HG02798 (cell line): ENCODE measurements around the gene ABHD6.
A peak's percentile ranks its signal among the peaks of the same experiment; 100 is the strongest.
"Not testable (repeated sequence)": the region's sequence is repeated elsewhere in the genome, so short reads cannot be mapped to it uniquely, and the experiment has no call there.

ENCODE experiments used
- ATAC-seq: cut with Tn5 transposase; IDR thresholded peaks from one replicate; pipeline ENCODE4 v1.9.1; 2021; ENCODE audit warnings: mild to moderate bottlenecking; ENCODE audit not compliant: unreplicated experiment, poor library complexity

ABHD6 gene

GRCh38 chr3:58237238-58237940 lies at the start of gene ABHD6:
Gene ABHD6, plus strand, starts transcription at chr3:58237792. Its CDS starts 18,795 bp downstream, at chr3:58256587.
- ATAC-seq = peak; percentile 81

GRCh38 chr3:58188173-58188564 lies 49.4 kb upstream of the ABHD6 start:
- ATAC-seq = no peak

- ATAC-seq = no peak
These were observed 48.6 kb upstream of the ABHD6 start for GRCh38 chr3:58188921-58189451.

GRCh38 chr3:58189691-58190090 lies 47.9 kb upstream of the ABHD6 start:
- no peak for ATAC-seq

GRCh38 chr3:58190291-58190690 lies 47.3 kb upstream of the ABHD6 start:
- ATAC-seq = no peak

- ATAC-seq = no peak
These were observed 46.7 kb upstream of the ABHD6 start for GRCh38 chr3:58190882-58191281.

- no peak for ATAC-seq
These were observed 46.1 kb upstream of the ABHD6 start for GRCh38 chr3:58191361-58191991.

GRCh38 chr3:58192069-58192468 lies 45.5 kb upstream of the ABHD6 start:
- ATAC-seq = no peak

- ATAC-seq = no peak
These were observed 43.7 kb upstream of the ABHD6 start for GRCh38 chr3:58193682-58194407.

GRCh38 chr3:58197588-58197987 lies 40.0 kb upstream of the ABHD6 start:
- no peak for ATAC-seq

GRCh38 chr3:58198362-58198761 lies 39.2 kb upstream of the ABHD6 start:
- no peak for ATAC-seq

- no peak for ATAC-seq
These were observed 38.8 kb upstream of the ABHD6 start for GRCh38 chr3:58198804-58199203.

- no peak for ATAC-seq
These were observed 37.4 kb upstream of the ABHD6 start for GRCh38 chr3:58200121-58200709.

GRCh38 chr3:58200846-58201355 lies 36.7 kb upstream of the ABHD6 start:
- ATAC-seq = no peak

- not testable (repeated sequence) for ATAC-seq
These were observed 36.1 kb upstream of the ABHD6 start for GRCh38 chr3:58201451-58201850.

GRCh38 chr3:58202917-58203360 lies 34.7 kb upstream of the ABHD6 start:
- peak; percentile 94 for ATAC-seq

GRCh38 chr3:58203541-58203940 lies 34.1 kb upstream of the ABHD6 start:
- ATAC-seq = no peak

- ATAC-seq = no peak
These were observed 32.9 kb upstream of the ABHD6 start for GRCh38 chr3:58204720-58205119.

GRCh38 chr3:58205981-58206380 lies 31.6 kb upstream of the ABHD6 start:
- ATAC-seq = no peak

- ATAC-seq = no peak
These were observed 31.1 kb upstream of the ABHD6 start for GRCh38 chr3:58206406-58207011.
